ENCODE data around the gene B4GALT3. TPM values are rescaled to one million over a fixed set of nuclear protein-coding genes. Genes with fewer than 3 reads are reported as not detected.

Gene B4GALT3
- total and polyA plus RNA-seq, 9 of the 15 experiments (the other 6 are each of a cell fraction or from before 2014, with no cell fraction given) = 31.2 to 103 (median 46.1) TPM

- TF ChIP-seq KLF1 (tag; IDR thresholded peaks at IDR 0.05) = peak; percentile 100
- peak in 1 of 2 experiments; percentile 98; a peak in 2 of 4 replicates for TF ChIP-seq ZMIZ1 (IDR thresholded peaks at IDR 0.05; ENCODE audit: low read depth in 2 of 2, low read length in 2 of 2)
- TF ChIP-seq SMAD1 (IDR thresholded peaks at IDR 0.05; ENCODE audit: low read depth, low read length, partially characterized antibody) = peak; percentile 66
- no peak for TF ChIP-seq TRIM25 (IDR thresholded peaks at IDR 0.05; ENCODE audit: borderline replicate concordance)
- peak; percentile 64; the same call in 1 of the 2 replicates for TF ChIP-seq THAP12 (CRISPR knock-in tag; IDR thresholded peaks at IDR 0.05)
- no peak for TF ChIP-seq ZNF699 (CRISPR knock-in tag; IDR thresholded peaks at IDR 0.05; ENCODE audit: insufficient replicate concordance)
- no peak for TF ChIP-seq ZNF512 (tag; IDR thresholded peaks at IDR 0.05)
- peak; percentile 91 for TF ChIP-seq HDAC3 (IDR thresholded peaks at IDR 0.05; ENCODE audit: borderline replicate concordance, partially characterized antibody)
- TF ChIP-seq MNT (conservative IDR thresholded peaks at IDR 0.05) = peak; percentile 80 to 92; a peak in 3 of 4 replicates
- no peak for TF ChIP-seq ESRRB (CRISPR knock-in tag; IDR thresholded peaks at IDR 0.05; ENCODE audit: borderline replicate concordance)
- no peak for TF ChIP-seq ZNF232 (CRISPR knock-in tag; IDR thresholded peaks at IDR 0.05)
- TF ChIP-seq WHSC1 (IDR thresholded peaks at IDR 0.05; ENCODE audit: low read length) = no peak
- peak; percentile 28 for TF ChIP-seq POU5F1 (IDR thresholded peaks at IDR 0.05; ENCODE audit: borderline replicate concordance, low read depth, low read length, partially characterized antibody)
These were observed 11.3 kb downstream of the B4GALT3 start, which contains the start of gene PPOX (continued) for GRCh38 chr1:161165742-161166668.

Measured in K562 (cell line).